WI38 (cell line): ENCODE measurements around the gene TRIM25.
"Not testable (repeated sequence)": the region's sequence is repeated elsewhere in the genome, so short reads cannot be mapped to it uniquely, and the experiment has no call there.

Source experiments
- H3K4me3 ChIP-seq: 2 replicates; pipeline ENCODE4 v1.5.1; 2011; ENCODE audit warnings: low read depth, mild to moderate bottlenecking, control low read depth, low read length
- TF ChIP-seq, protein P1 (sequence below): IDR thresholded peaks from 2 replicates; pipeline ENCODE4 v1.5.1; 2012; ENCODE audit warnings: low read depth, mild to moderate bottlenecking, control low read depth, low read length

The TRIM25 gene

DNA sequence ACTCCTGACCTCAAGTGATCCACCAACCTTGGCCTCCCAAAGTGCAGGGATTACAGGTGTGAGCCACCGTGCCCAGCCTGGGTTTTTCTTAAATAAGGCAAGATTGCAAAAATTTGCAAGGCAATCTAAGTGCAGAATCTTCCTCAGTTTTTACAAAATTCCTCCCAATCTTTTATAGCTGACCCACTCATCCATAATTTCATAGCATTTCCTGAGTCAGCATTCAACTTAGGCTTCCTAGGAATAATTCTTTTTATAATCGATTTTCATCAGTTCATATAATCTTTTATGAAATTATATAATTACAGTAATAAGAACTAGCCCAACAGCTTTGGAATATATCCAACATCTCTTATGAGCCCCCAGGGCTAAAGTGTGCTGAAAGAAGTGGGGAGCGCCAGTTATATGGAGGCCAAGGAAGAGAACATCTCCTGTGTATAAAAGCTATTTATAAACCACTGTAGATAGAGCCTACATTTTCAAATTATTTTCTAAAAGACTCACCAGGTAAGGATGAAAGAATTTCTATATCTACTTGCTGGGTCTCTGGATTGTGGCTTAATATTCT is 32.2 kb upstream of the TRIM25 start:
- TF ChIP-seq, protein P1, sequence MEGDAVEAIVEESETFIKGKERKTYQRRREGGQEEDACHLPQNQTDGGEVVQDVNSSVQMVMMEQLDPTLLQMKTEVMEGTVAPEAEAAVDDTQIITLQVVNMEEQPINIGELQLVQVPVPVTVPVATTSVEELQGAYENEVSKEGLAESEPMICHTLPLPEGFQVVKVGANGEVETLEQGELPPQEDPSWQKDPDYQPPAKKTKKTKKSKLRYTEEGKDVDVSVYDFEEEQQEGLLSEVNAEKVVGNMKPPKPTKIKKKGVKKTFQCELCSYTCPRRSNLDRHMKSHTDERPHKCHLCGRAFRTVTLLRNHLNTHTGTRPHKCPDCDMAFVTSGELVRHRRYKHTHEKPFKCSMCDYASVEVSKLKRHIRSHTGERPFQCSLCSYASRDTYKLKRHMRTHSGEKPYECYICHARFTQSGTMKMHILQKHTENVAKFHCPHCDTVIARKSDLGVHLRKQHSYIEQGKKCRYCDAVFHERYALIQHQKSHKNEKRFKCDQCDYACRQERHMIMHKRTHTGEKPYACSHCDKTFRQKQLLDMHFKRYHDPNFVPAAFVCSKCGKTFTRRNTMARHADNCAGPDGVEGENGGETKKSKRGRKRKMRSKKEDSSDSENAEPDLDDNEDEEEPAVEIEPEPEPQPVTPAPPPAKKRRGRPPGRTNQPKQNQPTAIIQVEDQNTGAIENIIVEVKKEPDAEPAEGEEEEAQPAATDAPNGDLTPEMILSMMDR, result no peak
- no peak overlapping the region for H3K4me3 ChIP-seq

DNA sequence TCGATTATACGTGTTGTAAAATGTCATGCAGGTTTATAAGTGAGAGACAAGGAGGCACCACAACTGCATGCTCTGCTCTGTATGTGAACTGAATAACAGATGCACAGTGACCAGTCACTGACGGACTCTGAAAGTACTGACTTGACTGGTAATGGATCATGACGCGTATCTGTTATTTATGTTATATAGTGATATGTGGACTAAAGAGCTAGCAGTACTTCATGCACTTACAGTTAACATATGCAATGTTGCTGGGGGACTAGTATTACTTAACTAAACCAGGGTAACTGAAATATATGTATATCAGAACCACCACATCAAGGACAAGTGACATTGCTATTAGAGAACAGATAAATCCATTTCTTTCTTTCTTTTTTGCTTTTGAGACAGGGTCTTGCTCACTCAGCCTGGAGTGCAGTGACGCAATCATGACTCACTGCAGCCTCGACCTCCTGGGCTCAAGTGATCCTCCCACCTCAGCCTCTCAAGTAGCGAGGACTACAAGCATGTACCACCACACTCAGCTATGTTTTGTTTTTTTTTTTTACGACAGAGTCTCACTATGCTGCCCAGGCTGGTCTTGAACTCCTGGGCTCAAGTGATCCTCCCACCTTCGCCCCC is 29.8 kb upstream of the TRIM25 start:
- H3K4me3 ChIP-seq, result no peak overlapping the region
- TF ChIP-seq, protein P1, result no peak

DNA sequence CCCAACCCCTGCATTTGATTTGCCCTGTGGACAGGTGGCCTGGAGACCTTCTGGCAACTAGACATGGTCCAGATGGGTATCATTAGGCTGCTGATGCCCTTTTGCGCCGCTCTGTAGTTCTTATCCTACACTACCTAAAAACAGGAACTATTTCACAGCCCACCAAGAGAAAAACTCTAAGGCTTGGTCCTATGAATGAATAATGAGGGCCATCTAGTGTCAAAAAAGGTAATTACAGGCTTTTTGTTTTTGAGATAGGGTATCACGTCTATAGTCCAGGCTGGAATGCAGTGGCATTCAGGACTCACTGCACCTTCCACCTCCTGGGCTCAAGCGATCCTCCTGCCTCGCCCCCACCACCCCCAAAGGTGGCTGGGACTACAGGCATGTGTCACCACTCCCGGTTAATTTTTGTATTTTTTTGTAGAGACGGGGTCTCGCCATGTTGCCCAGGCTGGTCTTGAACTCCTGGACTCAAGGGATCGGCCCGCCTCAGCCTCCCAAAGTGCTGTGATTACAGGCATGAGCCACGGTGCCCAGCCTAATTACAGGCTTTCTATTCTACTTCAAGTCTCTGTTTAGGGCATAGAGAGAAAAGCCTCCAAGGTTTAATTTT is 26.1 kb upstream of the TRIM25 start:
- H3K4me3 ChIP-seq, result no peak overlapping the region
- TF ChIP-seq, protein P1, result peak; percentile 56

DNA sequence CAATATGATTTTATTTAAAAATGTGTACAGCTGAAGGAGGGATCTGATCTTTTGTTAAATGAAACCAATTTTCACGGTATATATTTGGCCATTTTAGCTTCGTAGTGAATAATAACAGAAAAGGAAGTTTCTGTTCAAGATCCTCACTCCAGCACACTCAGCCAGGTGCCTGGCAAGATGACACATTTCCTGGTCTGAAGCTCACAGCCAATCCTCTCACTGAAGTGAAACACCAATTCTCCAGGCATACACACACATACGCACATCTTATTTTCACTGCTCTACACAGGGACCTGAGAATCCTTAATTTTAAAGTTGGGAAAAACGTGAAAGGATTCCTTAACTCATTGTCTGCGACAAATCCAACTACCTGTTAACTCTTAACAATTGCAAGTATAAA is 24.4 kb upstream of the TRIM25 start:
- H3K4me3 ChIP-seq, result not testable (repeated sequence)

DNA sequence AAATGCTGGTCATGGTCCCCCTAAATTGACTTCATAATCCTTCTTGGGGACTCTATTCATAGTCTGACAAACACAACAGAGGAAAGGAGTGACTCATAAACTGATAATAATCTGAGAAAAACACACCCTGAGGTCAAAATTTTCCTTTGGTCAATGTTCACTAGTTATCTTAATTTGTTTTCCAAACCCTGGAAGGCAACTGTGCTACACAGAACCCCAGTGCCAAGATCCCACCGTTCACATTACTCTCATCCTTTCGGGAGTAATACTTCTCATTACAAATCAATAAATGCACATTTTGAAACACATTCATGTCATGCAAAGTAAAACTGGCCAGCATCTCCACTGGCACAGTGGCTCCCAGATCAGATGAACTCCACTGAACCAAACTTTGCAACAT is 23.8 kb upstream of the TRIM25 start:
- no peak overlapping the region for H3K4me3 ChIP-seq
- TF ChIP-seq, protein P1, result no peak

DNA sequence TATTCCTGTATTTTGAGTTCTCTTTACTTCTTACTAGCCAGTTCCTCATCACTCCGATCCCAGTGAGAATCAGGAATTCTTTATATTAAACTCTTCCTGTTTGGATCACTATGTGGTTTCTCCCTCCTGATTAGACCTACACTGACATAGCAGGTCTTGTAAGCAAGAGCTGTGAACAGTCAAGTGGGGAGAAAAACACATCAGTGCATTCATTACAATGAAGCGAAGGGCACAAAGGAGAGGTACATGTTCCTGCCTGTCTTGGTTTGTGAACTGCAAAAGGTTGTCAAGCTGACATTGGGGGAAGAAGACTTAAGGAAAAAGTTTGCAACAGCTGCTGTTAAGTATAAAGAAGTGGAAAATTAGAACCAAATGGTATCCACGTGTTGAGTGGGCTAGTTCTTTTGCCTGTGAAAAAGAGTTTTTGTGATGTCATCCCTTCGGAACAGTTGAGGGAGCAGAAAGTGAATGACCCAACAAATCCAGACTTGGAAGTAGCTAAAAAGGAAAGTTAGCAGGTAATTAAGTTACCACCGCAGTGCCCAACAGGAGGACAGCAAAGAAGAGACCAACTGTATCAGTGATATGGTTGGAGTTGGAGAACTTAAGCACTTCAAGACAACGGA is 23.0 kb upstream of the TRIM25 start:
- no peak overlapping the region for H3K4me3 ChIP-seq
- TF ChIP-seq, protein P1, result no peak

DNA sequence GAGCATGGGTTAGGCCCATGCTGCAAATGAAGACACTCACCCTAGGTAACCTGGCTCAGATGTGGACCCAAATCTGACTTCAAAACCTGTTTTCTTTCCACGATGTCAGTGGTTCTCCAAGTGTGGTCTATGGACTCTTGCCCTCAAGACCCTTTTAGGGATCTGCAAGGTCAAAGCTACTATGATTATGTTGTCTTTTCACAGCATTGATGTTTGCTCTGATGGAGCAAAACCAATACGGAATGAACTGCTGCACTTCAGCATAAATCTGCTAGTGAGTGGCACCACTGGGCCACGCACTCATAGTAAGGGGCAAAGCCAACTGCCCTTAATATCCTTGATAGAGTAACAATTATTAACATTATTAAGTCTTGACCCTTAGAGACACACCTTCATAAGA is 21.6 kb upstream of the TRIM25 start:
- TF ChIP-seq, protein P1, result no peak
- H3K4me3 ChIP-seq, result no peak overlapping the region
